H1 (cell line): ENCODE results near the gene STK11. TPM values are rescaled to one million over a fixed set of nuclear protein-coding genes. Genes with fewer than 3 reads are reported as not detected.

Experiments
- CTCF ChIA-PET: fragments of 300-600 bp; sonication (Branson Sonifier 250); formaldehyde crosslinking; loops from one replicate; lab custom pipeline; 2021; ENCODE audit not compliant: partially characterized antibody; lab: Charles Lee
- POLR2A ChIA-PET: fragments of 300-600 bp; sonication (Branson Sonifier 250); formaldehyde crosslinking; loops from one replicate; lab custom pipeline; 2021; ENCODE audit warnings: inconsistent platforms; ENCODE audit not compliant: partially characterized antibody; lab: Charles Lee
- DNase-seq, 2 experiments: peaks; one replicate each; pipeline versions ENCODE4 v3.0.0 to v3.0.0-alpha.2; 2010 to 2022; ENCODE audit warnings: low spot score in 2 of 2, low read depth in 1 of 2, mixed read lengths in 1 of 2
- FAIRE-seq: peaks from 2 replicates; lab custom pipeline; 2011; peaks lifted over from hg19 to GRCh38; lab: Jason Lieb, UNC
- H2AFZ ChIP-seq: 2 replicates; pipeline ENCODE4 v1.8.1; 2012; ENCODE audit warnings: low read length, inconsistent platforms
- H2AK5ac ChIP-seq: 2 replicates; pipeline ENCODE4 v1.6.1; 2013; ENCODE audit warnings: low read depth, low read length
- H2BK120ac ChIP-seq: replicated peaks from 2 replicates; pipeline ENCODE3; 2013; ENCODE audit warnings: low read depth, low read length, inconsistent platforms
- H2BK12ac ChIP-seq: 2 replicates; pipeline ENCODE4 v1.6.1; 2013; ENCODE audit warnings: low read depth, low read length
- H2BK15ac ChIP-seq: 2 replicates; pipeline ENCODE4 v1.6.1; 2013; ENCODE audit warnings: low read length
- H2BK20ac ChIP-seq: 2 replicates; pipeline ENCODE4 v1.6.1; 2013; ENCODE audit warnings: low read length
- H2BK5ac ChIP-seq: 2 replicates; pipeline ENCODE4 v1.6.1; 2013; ENCODE audit warnings: low read depth, low read length
- H3K14ac ChIP-seq: 2 replicates; pipeline ENCODE4 v1.6.1; 2013; ENCODE audit warnings: inconsistent platforms; ENCODE audit not compliant: insufficient read length
- H3K18ac ChIP-seq: 2 replicates; pipeline ENCODE4 v1.6.1; 2013; ENCODE audit warnings: low read length; ENCODE audit errors: extremely low read depth
- H3K23ac ChIP-seq: 2 replicates; pipeline ENCODE4 v1.6.1; 2013; ENCODE audit warnings: inconsistent platforms; ENCODE audit not compliant: insufficient read length
- H3K23me2 ChIP-seq: 2 replicates; pipeline ENCODE4 v1.6.1; 2013; ENCODE audit warnings: low read depth, low read length
- H3K27ac ChIP-seq: 2 replicates; pipeline ENCODE4 v1.6.1; 2011; ENCODE audit warnings: low read depth, low read length, inconsistent platforms
- H3K27me3 ChIP-seq, 4 experiments: replicated peaks in 1 of 4; 1 replicate in 1 of 4; 2 replicates in 3 of 4; pipeline versions ENCODE4 v1.6.1 to v1.8.1; 2011 to 2013; ENCODE audit warnings: low read length in 3 of 4, mild to moderate bottlenecking in 3 of 4, inconsistent platforms in 2 of 4, mixed read lengths in 2 of 4, moderate library complexity in 1 of 4; ENCODE audit not compliant: control insufficient read depth in 3 of 4, insufficient read depth in 3 of 4; ENCODE audit errors: extremely low read depth in 1 of 4
- H3K36me3 ChIP-seq, 4 experiments: 2 replicates each; pipeline versions ENCODE4 v1.6.1 to v1.8.1; 2011 to 2013; ENCODE audit warnings: mild to moderate bottlenecking in 4 of 4, low read length in 3 of 4, moderate library complexity in 2 of 4, control low read depth in 1 of 4, inconsistent platforms in 1 of 4; ENCODE audit not compliant: insufficient read depth in 4 of 4, control insufficient read depth in 2 of 4
- H3K4ac ChIP-seq: replicated peaks from 2 replicates; pipeline ENCODE3; 2013; ENCODE audit warnings: low read length, low read depth, mixed read lengths, inconsistent platforms; ENCODE audit not compliant: insufficient read length
- H3K4me1 ChIP-seq, 4 experiments: replicated peaks in 1 of 4; 1 replicate in 1 of 4; 2 replicates in 3 of 4; pipeline versions ENCODE4 v1.6.1 to v1.8.1; 2011 to 2013; ENCODE audit warnings: low read length in 3 of 4, inconsistent platforms in 2 of 4, mixed read lengths in 1 of 4; ENCODE audit not compliant: insufficient read depth in 4 of 4, control insufficient read depth in 3 of 4
- H3K4me2 ChIP-seq, 2 experiments: 2 replicates each; pipeline versions ENCODE4 v1.6.1 to v1.8.1; 2011 to 2013; ENCODE audit warnings: low read depth in 2 of 2, low read length in 2 of 2, control low read depth in 1 of 2, inconsistent platforms in 1 of 2, mild to moderate bottlenecking in 1 of 2; ENCODE audit not compliant: insufficient read depth in 1 of 2
- H3K4me3 ChIP-seq, 4 experiments: fragments of 200-600, 300-600 bp in 1 of 4; sonication (generic), shearing (Covaris generic), sonication (Bioruptor Twin) in 1 of 4; 2 replicates each; pipeline versions ENCODE4 v1.5.1 to v1.8.1; 2011 to 2016; ENCODE audit warnings: low read length in 4 of 4, low read depth in 3 of 4, control low read depth in 2 of 4, inconsistent platforms in 2 of 4, mild to moderate bottlenecking in 2 of 4, mixed read lengths in 1 of 4, moderate library complexity in 1 of 4; ENCODE audit not compliant: insufficient read depth in 2 of 4; ENCODE audit errors: extremely low read depth in 1 of 4
- H3K56ac ChIP-seq: replicated peaks from 2 replicates; pipeline ENCODE3; 2013; ENCODE audit warnings: low read depth, mild to moderate bottlenecking, mixed read lengths, low read length, inconsistent platforms; ENCODE audit not compliant: insufficient read length
- H3K79me1 ChIP-seq: 2 replicates; pipeline ENCODE4 v1.6.1; 2013; ENCODE audit warnings: low read depth, low read length, control low read depth
- H3K79me2 ChIP-seq, 2 experiments: 2 replicates each; pipeline versions ENCODE4 v1.6.1 to v1.8.1; 2012 to 2013; ENCODE audit warnings: low read length in 2 of 2, mild to moderate bottlenecking in 2 of 2, inconsistent platforms in 1 of 2; ENCODE audit not compliant: insufficient read depth in 2 of 2, control insufficient read depth in 1 of 2
- H3K9ac ChIP-seq, 4 experiments: replicated peaks in 1 of 4; 1 replicate in 1 of 4; 2 replicates in 3 of 4; pipeline versions ENCODE4 v1.6.1 to v1.8.1; 2011 to 2013; ENCODE audit warnings: low read depth in 3 of 4, low read length in 3 of 4, control low read depth in 2 of 4, mild to moderate bottlenecking in 2 of 4, moderate library complexity in 2 of 4, inconsistent platforms in 1 of 4; ENCODE audit errors: extremely low read depth in 1 of 4
- H3K9me3 ChIP-seq, 2 experiments: 2 replicates each; pipeline versions ENCODE4 v1.6.1 to v1.8.1; 2012 to 2013; ENCODE audit warnings: mild to moderate bottlenecking in 2 of 2, moderate library complexity in 2 of 2, control low read depth in 1 of 2, inconsistent platforms in 1 of 2, low read depth in 1 of 2, low read length in 1 of 2, mixed read lengths in 1 of 2; ENCODE audit not compliant: insufficient read depth in 2 of 2
- H4K20me1 ChIP-seq, 2 experiments: replicated peaks in 1 of 2; 2 replicates each; pipeline versions ENCODE3 to v1.8.1; 2011 to 2013; ENCODE audit warnings: inconsistent platforms in 2 of 2, low read length in 2 of 2, mild to moderate bottlenecking in 1 of 2; ENCODE audit not compliant: insufficient read depth in 2 of 2, control insufficient read depth in 1 of 2
- H4K5ac ChIP-seq: 2 replicates; pipeline ENCODE4 v1.6.1; 2013; ENCODE audit warnings: low read length, low read depth, mixed read lengths, inconsistent platforms; ENCODE audit not compliant: insufficient read length
- H4K8ac ChIP-seq: 2 replicates; pipeline ENCODE4 v1.8.0; 2013; ENCODE audit warnings: mild to moderate bottlenecking, moderate library complexity, low read length, inconsistent platforms; ENCODE audit not compliant: insufficient read depth; ENCODE audit errors: extremely low read depth
- H4K91ac ChIP-seq: replicated peaks from 2 replicates; pipeline ENCODE3; 2013; ENCODE audit warnings: low read length, mixed read lengths, inconsistent platforms; ENCODE audit not compliant: insufficient read length
- CBX8 ChIP-seq: fragments of 300-800, 300-1000 bp; sonication (generic); IDR thresholded peaks from 2 replicates; pipeline ENCODE4 v1.7.1; 2016; ENCODE audit warnings: low read depth, low read length, borderline replicate concordance
- CTBP2 ChIP-seq: IDR thresholded peaks from 2 replicates; pipeline ENCODE4 v1.7.0; 2011; ENCODE audit warnings: borderline replicate concordance, mild to moderate bottlenecking, moderate library complexity, mixed read lengths, low read length; ENCODE audit not compliant: insufficient read depth, insufficient read length
- HDAC6 ChIP-seq: IDR thresholded peaks from one replicate; pipeline ENCODE4 v1.7.1; 2012; ENCODE audit warnings: low read depth, mild to moderate bottlenecking, inconsistent platforms, low read length, moderate library complexity
- JUN ChIP-seq: IDR thresholded peaks from 2 replicates; pipeline ENCODE4 v1.6.1; 2011; ENCODE audit warnings: low read depth, mild to moderate bottlenecking, improper control_type of control experiment, low read length
- KDM1A ChIP-seq: fragments of 200-600, 300-600 bp; sonication (generic); IDR thresholded peaks from 2 replicates; pipeline ENCODE4 v1.7.1; 2016; ENCODE audit warnings: mild to moderate bottlenecking, low read length, borderline replicate concordance
- POLR2A ChIP-seq, 2 experiments: IDR thresholded peaks; 1 replicate in 1 of 2; 2 replicates in 1 of 2; pipeline ENCODE4 v1.6.1; 2011; ENCODE audit warnings: low read depth in 2 of 2, low read length in 2 of 2, mild to moderate bottlenecking in 2 of 2; ENCODE audit errors: control extremely low read depth in 1 of 2
- RFX5 ChIP-seq: IDR thresholded peaks from 2 replicates; pipeline ENCODE4 v1.6.1; 2011; ENCODE audit warnings: low read depth, low read length, improper control_type of control experiment, borderline replicate concordance
- SIN3A ChIP-seq, 2 experiments: IDR thresholded peaks in 1 of 2; conservative IDR thresholded peaks in 1 of 2; 2 replicates each; pipeline ENCODE4 v1.6.1; 2011 to 2012; ENCODE audit warnings: low read length in 2 of 2, improper control_type of control experiment in 1 of 2, low read depth in 1 of 2, mild to moderate bottlenecking in 1 of 2
- SP1 ChIP-seq: IDR thresholded peaks from 2 replicates; pipeline ENCODE4 v1.6.1; 2011; ENCODE audit warnings: low read depth, low read length
- TAF7 ChIP-seq: optimal IDR thresholded peaks from 2 replicates; pipeline ENCODE3; 2011; ENCODE audit warnings: low read depth, mild to moderate bottlenecking, inconsistent platforms, low read length, moderate library complexity, borderline replicate concordance
- WGBS, 2 experiments: shearing (Covaris generic) in 1 of 2; methylation state at CpG; one replicate each; pipeline versions ENCODE4 v1.1.6 to v1.1.7; 2013 to 2015; ENCODE audit warnings: low lambda C conversion rate in 2 of 2, mixed read lengths in 2 of 2, inconsistent platforms in 1 of 2, low coverage in 1 of 2, missing lambda C conversion rate in 1 of 2; ENCODE audit not compliant: insufficient replicate concordance in 2 of 2, insufficient coverage in 1 of 2, insufficient read length in 1 of 2; ENCODE audit errors: extremely low coverage in 1 of 2, missing lambda C conversion rate in 1 of 2; 5-methylcytosine and 5-hydroxymethylcytosine counted together
- polyA plus RNA-seq, 7 experiments: library from polyadenylated mRNA; depleted of rRNA in 3 of 7; stranded (reverse) in 5 of 7; unstranded in 2 of 7; fragments of >200 nt in 5 of 7; fragments of 200-250 nt in 2 of 7; gene quantifications; 1 replicate in 5 of 7; 2 replicates in 1 of 7; 4 replicates in 1 of 7; pipeline versions ENCODE4 v1.2.1 to v1.2.3, GENCODE V29; 2011 to 2013; ENCODE audit warnings: missing spikeins in 2 of 7, mixed read lengths in 2 of 7
- total RNA-seq: library from RNA; stranded (reverse); fragmentation: NEBNext Ultra II Directional; extraction: Animal tissue kit (Norgen Biotek cat#: 25700); gene quantifications from 2 replicates; pipeline ENCODE4 v1.2.1, GENCODE V29; 2021
- TF ChIP-seq, protein P1 (sequence below): IDR thresholded peaks from 2 replicates; pipeline ENCODE4 v1.6.1; 2012; ENCODE audit warnings: low read length, inconsistent platforms
- TF ChIP-seq, protein P2 (sequence below): IDR thresholded peaks from 2 replicates; pipeline ENCODE4 v1.6.1; 2012; ENCODE audit warnings: inconsistent platforms

Gene STK11
- total and polyA plus RNA-seq, 2 of the 8 experiments (the other 6 are each of a cell fraction or from before 2014, with no cell fraction given): 45.3 to 70.7 TPM

DNA sequence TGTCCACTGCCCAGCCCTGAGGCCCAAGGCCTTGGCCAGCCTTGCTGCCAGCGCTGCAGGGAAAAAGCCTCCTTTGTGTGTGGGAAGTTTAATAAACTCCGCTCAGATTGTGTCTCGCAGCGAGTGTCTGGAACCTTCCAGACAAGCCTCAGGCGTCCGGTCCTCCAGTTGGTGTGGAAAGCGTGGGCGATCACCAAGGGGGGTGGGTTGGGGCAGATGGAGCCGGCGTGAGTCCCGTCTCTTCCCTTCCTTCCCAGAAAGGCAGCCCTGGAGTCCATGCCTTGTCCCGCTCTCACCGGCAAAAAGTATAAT, 4.6 kb downstream of the STK11 start:
- peaks cover 0 to 20% (median 16%) of the 10 kb centered on the region in 4 experiments; a peak in 6 of 7 replicates for H3K4me1 ChIP-seq
- no peak overlapping the region for H2BK15ac ChIP-seq
- no peak overlapping the region for H2BK20ac ChIP-seq
- no peak overlapping the region for H2AFZ ChIP-seq
- peak overlapping the region; percentile 83; the same call in 1 of the 2 replicates for H4K8ac ChIP-seq
- H3K36me3 ChIP-seq: peaks cover 0 to 8% (median 0%) of the 10 kb centered on the region in 4 experiments; a peak in 2 of 8 replicates
- H4K91ac ChIP-seq: peak overlapping the region; percentile 56
- no peaks in the 10 kb centered on the region for H3K9me3 ChIP-seq
- no peak overlapping the region for H3K4me2 ChIP-seq
- H3K4me3 ChIP-seq: no peak overlapping the region
- no peak for FAIRE-seq
- peaks cover 24% of the 10 kb centered on the region for H3K79me1 ChIP-seq
- H2AK5ac ChIP-seq: no peak overlapping the region
- POLR2A ChIA-PET: interaction anchor here (1.0 to 2.1 kb wide), 2 partner anchors 59 to 76 kb away, joined by 3 to 6 read pairs; partner anchors contain the start of gene CIRBP
- no peak overlapping the region for H4K5ac ChIP-seq
- peaks cover 26 to 36% of the 10 kb centered on the region in 2 experiments for H4K20me1 ChIP-seq
- CTCF ChIA-PET: interaction anchor here (1.2 to 6.6 kb wide), 4 partner anchors 8 to 97 kb away, joined by 3 to 56 read pairs (median 4); no protein-coding TSS in a partner anchor
- peaks cover 19 to 89% of the 10 kb centered on the region in 2 experiments; a peak in 3 of 4 replicates for H3K79me2 ChIP-seq
- TF ChIP-seq KDM1A: no peak
- no peak for TF ChIP-seq POLR2A (IDR thresholded peaks at IDR 0.05; ENCODE audit: control extremely low read depth in 1 of 2, low read depth in 2 of 2, low read length in 2 of 2)
- TF ChIP-seq, protein P1, sequence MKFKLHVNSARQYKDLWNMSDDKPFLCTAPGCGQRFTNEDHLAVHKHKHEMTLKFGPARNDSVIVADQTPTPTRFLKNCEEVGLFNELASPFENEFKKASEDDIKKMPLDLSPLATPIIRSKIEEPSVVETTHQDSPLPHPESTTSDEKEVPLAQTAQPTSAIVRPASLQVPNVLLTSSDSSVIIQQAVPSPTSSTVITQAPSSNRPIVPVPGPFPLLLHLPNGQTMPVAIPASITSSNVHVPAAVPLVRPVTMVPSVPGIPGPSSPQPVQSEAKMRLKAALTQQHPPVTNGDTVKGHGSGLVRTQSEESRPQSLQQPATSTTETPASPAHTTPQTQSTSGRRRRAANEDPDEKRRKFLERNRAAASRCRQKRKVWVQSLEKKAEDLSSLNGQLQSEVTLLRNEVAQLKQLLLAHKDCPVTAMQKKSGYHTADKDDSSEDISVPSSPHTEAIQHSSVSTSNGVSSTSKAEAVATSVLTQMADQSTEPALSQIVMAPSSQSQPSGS: no peak
- TF ChIP-seq HDAC6: no peak
- TF ChIP-seq CTBP2: no peak
- TF ChIP-seq, protein P2, sequence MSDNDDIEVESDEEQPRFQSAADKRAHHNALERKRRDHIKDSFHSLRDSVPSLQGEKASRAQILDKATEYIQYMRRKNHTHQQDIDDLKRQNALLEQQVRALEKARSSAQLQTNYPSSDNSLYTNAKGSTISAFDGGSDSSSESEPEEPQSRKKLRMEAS: no peak
- no peak for TF ChIP-seq SP1
- TF ChIP-seq SIN3A (conservative IDR thresholded peaks at IDR 0.05 in 1 of 2, IDR thresholded peaks at IDR 0.05 in 1 of 2; ENCODE audit: low read depth in 1 of 2, low read length in 2 of 2): no peak
- TF ChIP-seq RFX5: no peak
- TF ChIP-seq JUN: no peak
- no peak for TF ChIP-seq CBX8
- no peak for TF ChIP-seq TAF7
- H2BK5ac ChIP-seq: peak overlapping the region; percentile 36; the same call in 1 of the 2 replicates
- no peak overlapping the region for H3K18ac ChIP-seq
- H3K4ac ChIP-seq: no peak overlapping the region
- no peak overlapping the region for H3K14ac ChIP-seq
- H3K9ac ChIP-seq: no peak overlapping the region
- no peak overlapping the region for H3K23ac ChIP-seq
- 83% methylated on average over 12 of the region's 13 CpGs; no CpG with 5 or more reads in 1 of the 2 experiments for WGBS, 2 experiments
- peaks cover 12% of the 10 kb centered on the region for H3K23me2 ChIP-seq
- H3K56ac ChIP-seq: no peak overlapping the region
- H2BK120ac ChIP-seq: peak overlapping the region; percentile 86
- H3K27ac ChIP-seq: peak overlapping the region; percentile 65
- DNase-seq: no peak
- H3K27me3 ChIP-seq: no peaks in the 10 kb centered on the region
- H2BK12ac ChIP-seq: no peak overlapping the region; the same call in 1 of the 2 replicates
